H1 (cell line): ENCODE data around the gene SEL1L2. TPM values are rescaled to one million over a fixed set of nuclear protein-coding genes. Genes with fewer than 3 reads are reported as not detected.

Source experiments
- CTCF ChIA-PET: fragments of 300-600 bp; sonication (Branson Sonifier 250); formaldehyde crosslinking; loops from one replicate; lab custom pipeline; 2021; ENCODE audit not compliant: partially characterized antibody; lab: Charles Lee
- POLR2A ChIA-PET: fragments of 300-600 bp; sonication (Branson Sonifier 250); formaldehyde crosslinking; loops from one replicate; lab custom pipeline; 2021; ENCODE audit warnings: inconsistent platforms; ENCODE audit not compliant: partially characterized antibody; lab: Charles Lee
- DNase-seq, 2 experiments: peaks; one replicate each; pipeline versions ENCODE4 v3.0.0 to v3.0.0-alpha.2; 2010 to 2022; ENCODE audit warnings: low spot score in 2 of 2, low read depth in 1 of 2, mixed read lengths in 1 of 2
- FAIRE-seq: peaks from 2 replicates; lab custom pipeline; 2011; peaks lifted over from hg19 to GRCh38; lab: Jason Lieb, UNC
- H2AFZ ChIP-seq: 2 replicates; pipeline ENCODE4 v1.8.1; 2012; ENCODE audit warnings: low read length, inconsistent platforms
- H2AK5ac ChIP-seq: 2 replicates; pipeline ENCODE4 v1.6.1; 2013; ENCODE audit warnings: low read depth, low read length
- H2BK120ac ChIP-seq: replicated peaks from 2 replicates; pipeline ENCODE3; 2013; ENCODE audit warnings: low read depth, low read length, inconsistent platforms
- H2BK12ac ChIP-seq: 2 replicates; pipeline ENCODE4 v1.6.1; 2013; ENCODE audit warnings: low read depth, low read length
- H2BK15ac ChIP-seq: 2 replicates; pipeline ENCODE4 v1.6.1; 2013; ENCODE audit warnings: low read length
- H2BK20ac ChIP-seq: 2 replicates; pipeline ENCODE4 v1.6.1; 2013; ENCODE audit warnings: low read length
- H2BK5ac ChIP-seq: 2 replicates; pipeline ENCODE4 v1.6.1; 2013; ENCODE audit warnings: low read depth, low read length
- H3K14ac ChIP-seq: 2 replicates; pipeline ENCODE4 v1.6.1; 2013; ENCODE audit warnings: inconsistent platforms; ENCODE audit not compliant: insufficient read length
- H3K18ac ChIP-seq: 2 replicates; pipeline ENCODE4 v1.6.1; 2013; ENCODE audit warnings: low read length; ENCODE audit errors: extremely low read depth
- H3K23ac ChIP-seq: 2 replicates; pipeline ENCODE4 v1.6.1; 2013; ENCODE audit warnings: inconsistent platforms; ENCODE audit not compliant: insufficient read length
- H3K23me2 ChIP-seq: 2 replicates; pipeline ENCODE4 v1.6.1; 2013; ENCODE audit warnings: low read depth, low read length
- H3K27ac ChIP-seq: 2 replicates; pipeline ENCODE4 v1.6.1; 2011; ENCODE audit warnings: low read depth, low read length, inconsistent platforms
- H3K27me3 ChIP-seq, 4 experiments: replicated peaks in 1 of 4; 1 replicate in 1 of 4; 2 replicates in 3 of 4; pipeline versions ENCODE4 v1.6.1 to v1.8.1; 2011 to 2013; ENCODE audit warnings: low read length in 3 of 4, mild to moderate bottlenecking in 3 of 4, inconsistent platforms in 2 of 4, mixed read lengths in 2 of 4, moderate library complexity in 1 of 4; ENCODE audit not compliant: control insufficient read depth in 3 of 4, insufficient read depth in 3 of 4; ENCODE audit errors: extremely low read depth in 1 of 4
- H3K36me3 ChIP-seq, 4 experiments: 2 replicates each; pipeline versions ENCODE4 v1.6.1 to v1.8.1; 2011 to 2013; ENCODE audit warnings: mild to moderate bottlenecking in 4 of 4, low read length in 3 of 4, moderate library complexity in 2 of 4, control low read depth in 1 of 4, inconsistent platforms in 1 of 4; ENCODE audit not compliant: insufficient read depth in 4 of 4, control insufficient read depth in 2 of 4
- H3K4ac ChIP-seq: replicated peaks from 2 replicates; pipeline ENCODE3; 2013; ENCODE audit warnings: low read length, low read depth, mixed read lengths, inconsistent platforms; ENCODE audit not compliant: insufficient read length
- H3K4me1 ChIP-seq, 4 experiments: replicated peaks in 1 of 4; 1 replicate in 1 of 4; 2 replicates in 3 of 4; pipeline versions ENCODE4 v1.6.1 to v1.8.1; 2011 to 2013; ENCODE audit warnings: low read length in 3 of 4, inconsistent platforms in 2 of 4, mixed read lengths in 1 of 4; ENCODE audit not compliant: insufficient read depth in 4 of 4, control insufficient read depth in 3 of 4
- H3K4me2 ChIP-seq, 2 experiments: 2 replicates each; pipeline versions ENCODE4 v1.6.1 to v1.8.1; 2011 to 2013; ENCODE audit warnings: low read depth in 2 of 2, low read length in 2 of 2, control low read depth in 1 of 2, inconsistent platforms in 1 of 2, mild to moderate bottlenecking in 1 of 2; ENCODE audit not compliant: insufficient read depth in 1 of 2
- H3K4me3 ChIP-seq, 4 experiments: fragments of 200-600, 300-600 bp in 1 of 4; sonication (generic), shearing (Covaris generic), sonication (Bioruptor Twin) in 1 of 4; 2 replicates each; pipeline versions ENCODE4 v1.5.1 to v1.8.1; 2011 to 2016; ENCODE audit warnings: low read length in 4 of 4, low read depth in 3 of 4, control low read depth in 2 of 4, inconsistent platforms in 2 of 4, mild to moderate bottlenecking in 2 of 4, mixed read lengths in 1 of 4, moderate library complexity in 1 of 4; ENCODE audit not compliant: insufficient read depth in 2 of 4; ENCODE audit errors: extremely low read depth in 1 of 4
- H3K56ac ChIP-seq: replicated peaks from 2 replicates; pipeline ENCODE3; 2013; ENCODE audit warnings: low read depth, mild to moderate bottlenecking, mixed read lengths, low read length, inconsistent platforms; ENCODE audit not compliant: insufficient read length
- H3K79me1 ChIP-seq: 2 replicates; pipeline ENCODE4 v1.6.1; 2013; ENCODE audit warnings: low read depth, low read length, control low read depth
- H3K79me2 ChIP-seq, 2 experiments: 2 replicates each; pipeline versions ENCODE4 v1.6.1 to v1.8.1; 2012 to 2013; ENCODE audit warnings: low read length in 2 of 2, mild to moderate bottlenecking in 2 of 2, inconsistent platforms in 1 of 2; ENCODE audit not compliant: insufficient read depth in 2 of 2, control insufficient read depth in 1 of 2
- H3K9ac ChIP-seq, 4 experiments: replicated peaks in 1 of 4; 1 replicate in 1 of 4; 2 replicates in 3 of 4; pipeline versions ENCODE4 v1.6.1 to v1.8.1; 2011 to 2013; ENCODE audit warnings: low read depth in 3 of 4, low read length in 3 of 4, control low read depth in 2 of 4, mild to moderate bottlenecking in 2 of 4, moderate library complexity in 2 of 4, inconsistent platforms in 1 of 4; ENCODE audit errors: extremely low read depth in 1 of 4
- H3K9me3 ChIP-seq, 2 experiments: 2 replicates each; pipeline versions ENCODE4 v1.6.1 to v1.8.1; 2012 to 2013; ENCODE audit warnings: mild to moderate bottlenecking in 2 of 2, moderate library complexity in 2 of 2, control low read depth in 1 of 2, inconsistent platforms in 1 of 2, low read depth in 1 of 2, low read length in 1 of 2, mixed read lengths in 1 of 2; ENCODE audit not compliant: insufficient read depth in 2 of 2
- H4K20me1 ChIP-seq, 2 experiments: replicated peaks in 1 of 2; 2 replicates each; pipeline versions ENCODE3 to v1.8.1; 2011 to 2013; ENCODE audit warnings: inconsistent platforms in 2 of 2, low read length in 2 of 2, mild to moderate bottlenecking in 1 of 2; ENCODE audit not compliant: insufficient read depth in 2 of 2, control insufficient read depth in 1 of 2
- H4K5ac ChIP-seq: 2 replicates; pipeline ENCODE4 v1.6.1; 2013; ENCODE audit warnings: low read length, low read depth, mixed read lengths, inconsistent platforms; ENCODE audit not compliant: insufficient read length
- H4K8ac ChIP-seq: 2 replicates; pipeline ENCODE4 v1.8.0; 2013; ENCODE audit warnings: mild to moderate bottlenecking, moderate library complexity, low read length, inconsistent platforms; ENCODE audit not compliant: insufficient read depth; ENCODE audit errors: extremely low read depth
- H4K91ac ChIP-seq: replicated peaks from 2 replicates; pipeline ENCODE3; 2013; ENCODE audit warnings: low read length, mixed read lengths, inconsistent platforms; ENCODE audit not compliant: insufficient read length
- EGR1 ChIP-seq: IDR thresholded peaks from 2 replicates; pipeline ENCODE4 v1.6.1; 2011; ENCODE audit warnings: low read depth, low read length, borderline replicate concordance
- SRF ChIP-seq: IDR thresholded peaks from 2 replicates; pipeline ENCODE4 v1.6.1; 2011; ENCODE audit warnings: mild to moderate bottlenecking, low read depth, low read length, moderate library complexity
- WGBS, 2 experiments: shearing (Covaris generic) in 1 of 2; methylation state at CpG; one replicate each; pipeline versions ENCODE4 v1.1.6 to v1.1.7; 2013 to 2015; ENCODE audit warnings: low lambda C conversion rate in 2 of 2, mixed read lengths in 2 of 2, inconsistent platforms in 1 of 2, low coverage in 1 of 2, missing lambda C conversion rate in 1 of 2; ENCODE audit not compliant: insufficient replicate concordance in 2 of 2, insufficient coverage in 1 of 2, insufficient read length in 1 of 2; ENCODE audit errors: extremely low coverage in 1 of 2, missing lambda C conversion rate in 1 of 2; 5-methylcytosine and 5-hydroxymethylcytosine counted together
- polyA plus RNA-seq, 7 experiments: library from polyadenylated mRNA; depleted of rRNA in 3 of 7; stranded (reverse) in 5 of 7; unstranded in 2 of 7; fragments of >200 nt in 5 of 7; fragments of 200-250 nt in 2 of 7; gene quantifications; 1 replicate in 5 of 7; 2 replicates in 1 of 7; 4 replicates in 1 of 7; pipeline versions ENCODE4 v1.2.1 to v1.2.3, GENCODE V29; 2011 to 2013; ENCODE audit warnings: missing spikeins in 2 of 7, mixed read lengths in 2 of 7
- total RNA-seq: library from RNA; stranded (reverse); fragmentation: NEBNext Ultra II Directional; extraction: Animal tissue kit (Norgen Biotek cat#: 25700); gene quantifications from 2 replicates; pipeline ENCODE4 v1.2.1, GENCODE V29; 2021

Gene SEL1L2
- total and polyA plus RNA-seq, 2 of the 8 experiments (the other 6 are each of a cell fraction or from before 2014, with no cell fraction given): not detected

GRCh38 chr20:13813910-13814309 lies 176.5 kb downstream of the SEL1L2 start:
- TF ChIP-seq EGR1 (no peak), SRF (no peak)
- no peak overlapping the region for H2BK20ac ChIP-seq
- H2BK12ac ChIP-seq: no peak overlapping the region
- DNase-seq (no peak), FAIRE-seq (no peak)
- H2BK15ac ChIP-seq: no peak overlapping the region
- no peak overlapping the region for H4K91ac ChIP-seq
- H4K5ac ChIP-seq: no peak overlapping the region
- POLR2A ChIA-PET: interaction anchor here (0.8 kb wide), 1 partner anchor 20 kb away, joined by 3 read pairs; no protein-coding TSS in a partner anchor
- no peaks in the 10 kb centered on the region for H3K79me1 ChIP-seq
- H4K8ac ChIP-seq: no peak overlapping the region
- H3K27ac ChIP-seq: no peak overlapping the region
- no peak overlapping the region for H3K4me2 ChIP-seq
- H3K18ac ChIP-seq: no peak overlapping the region
- no peaks in the 10 kb centered on the region for H4K20me1 ChIP-seq
- no peak overlapping the region for H3K23ac ChIP-seq
- no peak overlapping the region for H3K14ac ChIP-seq
- no peak overlapping the region for H2AFZ ChIP-seq
- no peak overlapping the region for H2BK120ac ChIP-seq
- no peaks in the 10 kb centered on the region for H3K9me3 ChIP-seq
- no peak overlapping the region for H3K4me3 ChIP-seq
- WGBS, 2 experiments: 61% methylated on average over 3 of the region's 3 CpGs; no CpG with 5 or more reads in 1 of the 2 experiments
- H3K79me2 ChIP-seq: no peaks in the 10 kb centered on the region
- H2AK5ac ChIP-seq: no peak overlapping the region
- H2BK5ac ChIP-seq: no peak overlapping the region
- H3K4me1 ChIP-seq: no peaks in the 10 kb centered on the region
- no peak overlapping the region for H3K9ac ChIP-seq
- 0 out of 2 replicates have a peak, but pooled peaks cover 2% of the 10 kb centered on the region for H3K23me2 ChIP-seq
- H3K27me3 ChIP-seq: no peaks in the 10 kb centered on the region
- no peak overlapping the region for H3K56ac ChIP-seq
- no peak overlapping the region for H3K4ac ChIP-seq
- peaks cover 20 to 74% (median 61%) of the 10 kb centered on the region in 4 experiments for H3K36me3 ChIP-seq
- CTCF ChIA-PET: interaction anchor here (0.6 kb wide), 1 partner anchor 42 kb away, joined by 3 read pairs; no protein-coding TSS in a partner anchor
